C4-2B (cell line): Measurements from ENCODE around the gene AGR2.
"Not testable (repeated sequence)": the region's sequence is repeated elsewhere in the genome, so short reads cannot be mapped to it uniquely, and the experiment has no call there.

ENCODE experiments used
- CTCF ChIP-seq: fragments of 450-650 bp; conservative IDR thresholded peaks from 2 replicates; pipeline ENCODE4 v1.5.1; 2017; ENCODE audit warnings: mild to moderate bottlenecking
- ZFX ChIP-seq: fragments of 450-650 bp; IDR thresholded peaks from 2 replicates; pipeline ENCODE4 v1.6.1; 2017

GRCh38 chr7:16853189-16853588 lies 48.4 kb upstream of the AGR2 start:
- TF ChIP-seq CTCF, ZFX: not testable (repeated sequence)
